Head of caudate nucleus (tissue), 42 donors: ENCODE measurements around the gene IL1RL2.

ENCODE experiments used
- DNase-seq, 42 donors: peaks; one replicate each; pipeline versions ENCODE4 v3.0.0 to v3.0.0-alpha.2; 2020 to 2021; ENCODE audit warnings: mixed read lengths in 7 of 42
- intact Hi-C: fragments of 100-400 bp; cut with DNase I; formaldehyde crosslinking; loops from one replicate; pipeline ENCODE4 v1.15.0; 2022

IL1RL2 gene

GRCh38 chr2:102233132-102233884, 46.5 kb downstream of the IL1RL2 start:
- DNase-seq = no peak
- intact Hi-C loops = loop anchor here (10.0 kb wide), 1 partner anchor 49 kb away; the partner anchor contains the start of gene IL1RL2

GRCh38 chr2:102235042-102235473, 48.2 kb downstream of the IL1RL2 start:
- intact Hi-C loops = loop anchor here (10.0 kb wide), 1 partner anchor 50 kb away; the partner anchor contains the start of gene IL1RL2
- no peak for DNase-seq

- DNase-seq = no peak
- intact Hi-C loops = loop anchor here (10.0 kb wide), 1 partner anchor 51 kb away; the partner anchor contains the start of gene IL1RL2
These were observed 48.7 kb downstream of the IL1RL2 start for GRCh38 chr2:102235491-102235890.

GRCh38 chr2:102236132-102236531, 49.3 kb downstream of the IL1RL2 start:
- DNase-seq = no peak
- intact Hi-C loops = loop anchor here (10.0 kb wide), 1 partner anchor 51 kb away; the partner anchor contains the start of gene IL1RL2

GRCh38 chr2:102237176-102237575, 50.4 kb downstream of the IL1RL2 start:
- intact Hi-C loops = loop anchor here (10.0 kb wide), 1 partner anchor 52 kb away; the partner anchor contains the start of gene IL1RL2
- no peak for DNase-seq

GRCh38 chr2:102238039-102238756, 51.4 kb downstream of the IL1RL2 start:
- intact Hi-C loops = loop anchor here (10.0 kb wide), 1 partner anchor 53 kb away; the partner anchor contains the start of gene IL1RL2
- no peak for DNase-seq

- intact Hi-C loops = loop anchor here (10.0 kb wide), 1 partner anchor 54 kb away; the partner anchor contains the start of gene IL1RL2
- no peak for DNase-seq
These were observed 52.0 kb downstream of the IL1RL2 start for GRCh38 chr2:102238778-102239177.

- DNase-seq = no peak
- intact Hi-C loops = loop anchor here (10.0 kb wide), 1 partner anchor 55 kb away; the partner anchor contains the start of gene IL1RL2
These were observed 52.5 kb downstream of the IL1RL2 start for GRCh38 chr2:102239344-102239743.

GRCh38 chr2:102240640-102241370, 54.0 kb downstream of the IL1RL2 start:
- intact Hi-C loops = loop anchor here (5.0 kb wide), 1 partner anchor 219 kb away; no protein-coding TSS in a partner anchor
- DNase-seq = peak; percentile 76 to 96 (median 91)

- DNase-seq = no peak
- intact Hi-C loops = loop anchor here (5.0 kb wide), 1 partner anchor 219 kb away; no protein-coding TSS in a partner anchor
These were observed 54.9 kb downstream of the IL1RL2 start for GRCh38 chr2:102241616-102242305.

- DNase-seq = no peak
- intact Hi-C loops = no loop called here
These were observed 58.7 kb downstream of the IL1RL2 start for GRCh38 chr2:102245266-102246151.

- no peak for DNase-seq
- intact Hi-C loops = no loop called here
These were observed 63.5 kb downstream of the IL1RL2 start for GRCh38 chr2:102250278-102250821.

GRCh38 chr2:102251042-102251848, 64.4 kb downstream of the IL1RL2 start:
- DNase-seq = peak in 35 of 42 donors; percentile 17 to 70 (median 47)
- intact Hi-C loops = no loop called here

- intact Hi-C loops = no loop called here
- DNase-seq = no peak
These were observed 65.0 kb downstream of the IL1RL2 start for GRCh38 chr2:102251849-102252203.

GRCh38 chr2:102252236-102252635, 65.4 kb downstream of the IL1RL2 start:
- intact Hi-C loops = no loop called here
- DNase-seq = no peak

GRCh38 chr2:102253140-102253752, 66.4 kb downstream of the IL1RL2 start:
- no peak for DNase-seq
- intact Hi-C loops = no loop called here
